Keratinocyte (primary cell): ENCODE measurements around the gene PRICKLE3. TPM values are rescaled to one million over a fixed set of nuclear protein-coding genes. Genes with fewer than 3 reads are reported as not detected.

Source experiments
- DNase-seq: peaks from one replicate; pipeline ENCODE4 v3.0.0-alpha.2; 2011; ENCODE audit warnings: low read depth, missing footprints, low spot score
- FAIRE-seq: peaks from 2 replicates; lab custom pipeline; 2011; peaks lifted over from hg19 to GRCh38; lab: Jason Lieb, UNC
- H2AFZ ChIP-seq: 2 replicates; pipeline ENCODE4 v1.6.0; 2012; ENCODE audit warnings: low read length, control low read depth, inconsistent platforms; ENCODE audit not compliant: control insufficient read depth
- H3K27ac ChIP-seq: 2 replicates; pipeline ENCODE4 v1.5.1; 2011; ENCODE audit warnings: low read length; ENCODE audit not compliant: control insufficient read depth, insufficient read depth
- H3K27me3 ChIP-seq: 3 replicates; pipeline ENCODE4 v1.6.0; 2011; ENCODE audit warnings: low read length; ENCODE audit not compliant: control insufficient read depth, insufficient read depth; ENCODE audit errors: extremely low read depth
- H3K36me3 ChIP-seq, 2 experiments: 2 replicates in 1 of 2; 3 replicates in 1 of 2; pipeline ENCODE4 v1.5.1; 2011; ENCODE audit warnings: low read length in 2 of 2, mild to moderate bottlenecking in 1 of 2; ENCODE audit not compliant: control insufficient read depth in 2 of 2, insufficient read depth in 2 of 2; ENCODE audit errors: extremely low read depth in 1 of 2
- H3K4me1 ChIP-seq: 3 replicates; pipeline ENCODE4 v1.5.1; 2011; ENCODE audit warnings: low read length; ENCODE audit not compliant: control insufficient read depth, insufficient read depth; ENCODE audit errors: extremely low read depth
- H3K4me2 ChIP-seq: 3 replicates; pipeline ENCODE4 v1.6.0; 2011; ENCODE audit warnings: low read depth, low read length; ENCODE audit not compliant: control insufficient read depth, insufficient read depth; ENCODE audit errors: extremely low read depth
- H3K4me3 ChIP-seq, 3 experiments: fragments of 200-600 bp in 1 of 3; sonication (generic) in 1 of 3; 2 replicates in 2 of 3; 3 replicates in 1 of 3; pipeline ENCODE4 v1.5.1; 2011 to 2016; ENCODE audit warnings: low read length in 3 of 3, mild to moderate bottlenecking in 3 of 3, control low read depth in 2 of 3, inconsistent platforms in 1 of 3, low read depth in 1 of 3, mixed read lengths in 1 of 3, mixed run types in 1 of 3, moderate library complexity in 1 of 3; ENCODE audit not compliant: control insufficient read depth in 2 of 3, insufficient read depth in 2 of 3; ENCODE audit errors: extremely low read depth in 1 of 3
- H3K79me2 ChIP-seq: 2 replicates; pipeline ENCODE4 v1.6.0; 2012; ENCODE audit warnings: low read length; ENCODE audit not compliant: control insufficient read depth, insufficient read depth
- H3K9ac ChIP-seq: 3 replicates; pipeline ENCODE4 v1.6.0; 2011; ENCODE audit warnings: low read length; ENCODE audit not compliant: control insufficient read depth, insufficient read depth; ENCODE audit errors: extremely low read depth
- H3K9me1 ChIP-seq: 3 replicates; pipeline ENCODE4 v1.6.0; 2011; ENCODE audit warnings: low read length; ENCODE audit not compliant: control insufficient read depth, insufficient read depth; ENCODE audit errors: extremely low read depth
- H3K9me3 ChIP-seq: 2 replicates; pipeline ENCODE4 v1.5.1; 2012; ENCODE audit warnings: low read depth, low read length; ENCODE audit not compliant: control insufficient read depth
- H4K20me1 ChIP-seq: 3 replicates; pipeline ENCODE4 v1.6.0; 2011; ENCODE audit warnings: low read length; ENCODE audit not compliant: control insufficient read depth, insufficient read depth; ENCODE audit errors: extremely low read depth
- CTCF ChIP-seq, 3 experiments: IDR thresholded peaks in 1 of 3; conservative IDR thresholded peaks in 1 of 3; optimal IDR thresholded peaks in 1 of 3; 2 replicates in 2 of 3; 3 replicates in 1 of 3; pipeline versions ENCODE3 to v1.5.1; 2011; ENCODE audit warnings: low read length in 3 of 3, mild to moderate bottlenecking in 3 of 3, moderate library complexity in 2 of 3, control low read depth in 1 of 3, inconsistent platforms in 1 of 3; ENCODE audit not compliant: insufficient read depth in 2 of 3; ENCODE audit errors: extremely low read depth in 1 of 3
- EZH2 ChIP-seq: IDR thresholded peaks from one replicate; pipeline ENCODE4 v1.6.1; 2012; ENCODE audit warnings: inconsistent platforms, mild to moderate bottlenecking, low read length, moderate library complexity
- dilution Hi-C: fragments of 300-500 bp; cut with MboI; formaldehyde crosslinking; loops from one replicate; pipeline ENCODE4 v1.7.0; 2020; ENCODE audit warnings: low sequenced_read_pairs; ENCODE audit not compliant: extremely low pct_ligation_motif_present
- polyA plus RNA-seq, 5 experiments: library from polyadenylated mRNA; depleted of rRNA in 3 of 5; stranded (reverse) in 3 of 5; stranded (forward) in 1 of 5; unstranded in 1 of 5; fragments of >200 nt; gene quantifications; 1 replicate in 1 of 5; 2 replicates in 3 of 5; 3 replicates in 1 of 5; pipeline versions ENCODE4 v1.2.1 to v1.2.3, GENCODE V29; 2011 to 2012; ENCODE audit warnings: missing spikeins in 2 of 5, low read depth in 1 of 5, low replicate concordance in 1 of 5

The PRICKLE3 gene
- polyA plus RNA-seq, 1 donor (not counting 4 experiments of a cell fraction or from before 2014, with no cell fraction given): 8.7 TPM

GRCh38 chrX:49211074-49211473 is 24.9 kb upstream of the PRICKLE3 start:
- FAIRE-seq (no peak), DNase-seq (no peak)
- no peaks in the 10 kb centered on the region for H3K27me3 ChIP-seq
- TF ChIP-seq EZH2 (no peak), CTCF (optimal IDR thresholded peaks at IDR 0.05 in 1 of 3, IDR thresholded peaks at IDR 0.05 in 1 of 3, conservative IDR thresholded peaks at IDR 0.05 in 1 of 3; ENCODE audit: extremely low read depth in 1 of 3, insufficient read depth in 2 of 3, low read length in 3 of 3) (no peak)
- no peaks in the 10 kb centered on the region for H3K4me1 ChIP-seq
- H3K9me1 ChIP-seq: no peaks in the 10 kb centered on the region
- H2AFZ ChIP-seq: no peak overlapping the region
- no peaks in the 10 kb centered on the region for H3K79me2 ChIP-seq
- no peak overlapping the region for H3K4me2 ChIP-seq
- H3K9ac ChIP-seq: no peak overlapping the region
- H3K9me3 ChIP-seq: no peaks in the 10 kb centered on the region
- H3K4me3 ChIP-seq: no peak overlapping the region
- H3K27ac ChIP-seq: no peak overlapping the region
- no peaks in the 10 kb centered on the region for H3K36me3 ChIP-seq
- H4K20me1 ChIP-seq: no peaks in the 10 kb centered on the region
- dilution Hi-C loops: no loop called here

GRCh38 chrX:49210406-49210805 is 24.2 kb upstream of the PRICKLE3 start:
- H3K27ac ChIP-seq: no peak overlapping the region
- H3K36me3 ChIP-seq: no peaks in the 10 kb centered on the region
- no peak for FAIRE-seq
- no peak overlapping the region for H3K4me3 ChIP-seq
- H3K9me1 ChIP-seq: no peaks in the 10 kb centered on the region
- no peak for DNase-seq
- no peaks in the 10 kb centered on the region for H4K20me1 ChIP-seq
- no peak for TF ChIP-seq CTCF (optimal IDR thresholded peaks at IDR 0.05 in 1 of 3, IDR thresholded peaks at IDR 0.05 in 1 of 3, conservative IDR thresholded peaks at IDR 0.05 in 1 of 3; ENCODE audit: extremely low read depth in 1 of 3, insufficient read depth in 2 of 3, low read length in 3 of 3)
- TF ChIP-seq EZH2: no peak
- dilution Hi-C loops: no loop called here
- H3K4me2 ChIP-seq: no peak overlapping the region
- no peaks in the 10 kb centered on the region for H3K9me3 ChIP-seq
- H3K9ac ChIP-seq: no peak overlapping the region
- no peaks in the 10 kb centered on the region for H3K27me3 ChIP-seq
- no peaks in the 10 kb centered on the region for H3K79me2 ChIP-seq
- H2AFZ ChIP-seq: no peak overlapping the region
- H3K4me1 ChIP-seq: no peaks in the 10 kb centered on the region
